Measurements from ENCODE around the gene TRIO.

The TRIO gene

GRCh38 chr5:14503017-14503680 lies 360.0 kb downstream of the TRIO start:
- ChIA-PET CTCF (no interaction called here), POLR2A (no interaction called here)
- TF ChIP-seq, protein P1, sequence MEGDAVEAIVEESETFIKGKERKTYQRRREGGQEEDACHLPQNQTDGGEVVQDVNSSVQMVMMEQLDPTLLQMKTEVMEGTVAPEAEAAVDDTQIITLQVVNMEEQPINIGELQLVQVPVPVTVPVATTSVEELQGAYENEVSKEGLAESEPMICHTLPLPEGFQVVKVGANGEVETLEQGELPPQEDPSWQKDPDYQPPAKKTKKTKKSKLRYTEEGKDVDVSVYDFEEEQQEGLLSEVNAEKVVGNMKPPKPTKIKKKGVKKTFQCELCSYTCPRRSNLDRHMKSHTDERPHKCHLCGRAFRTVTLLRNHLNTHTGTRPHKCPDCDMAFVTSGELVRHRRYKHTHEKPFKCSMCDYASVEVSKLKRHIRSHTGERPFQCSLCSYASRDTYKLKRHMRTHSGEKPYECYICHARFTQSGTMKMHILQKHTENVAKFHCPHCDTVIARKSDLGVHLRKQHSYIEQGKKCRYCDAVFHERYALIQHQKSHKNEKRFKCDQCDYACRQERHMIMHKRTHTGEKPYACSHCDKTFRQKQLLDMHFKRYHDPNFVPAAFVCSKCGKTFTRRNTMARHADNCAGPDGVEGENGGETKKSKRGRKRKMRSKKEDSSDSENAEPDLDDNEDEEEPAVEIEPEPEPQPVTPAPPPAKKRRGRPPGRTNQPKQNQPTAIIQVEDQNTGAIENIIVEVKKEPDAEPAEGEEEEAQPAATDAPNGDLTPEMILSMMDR (IDR thresholded peaks at IDR 0.05; ENCODE audit: control extremely low read depth, extremely low read depth, low read depth, missing control alignments): no peak
- no peak for DNase-seq (ENCODE audit: extremely low spot score)

DNA sequence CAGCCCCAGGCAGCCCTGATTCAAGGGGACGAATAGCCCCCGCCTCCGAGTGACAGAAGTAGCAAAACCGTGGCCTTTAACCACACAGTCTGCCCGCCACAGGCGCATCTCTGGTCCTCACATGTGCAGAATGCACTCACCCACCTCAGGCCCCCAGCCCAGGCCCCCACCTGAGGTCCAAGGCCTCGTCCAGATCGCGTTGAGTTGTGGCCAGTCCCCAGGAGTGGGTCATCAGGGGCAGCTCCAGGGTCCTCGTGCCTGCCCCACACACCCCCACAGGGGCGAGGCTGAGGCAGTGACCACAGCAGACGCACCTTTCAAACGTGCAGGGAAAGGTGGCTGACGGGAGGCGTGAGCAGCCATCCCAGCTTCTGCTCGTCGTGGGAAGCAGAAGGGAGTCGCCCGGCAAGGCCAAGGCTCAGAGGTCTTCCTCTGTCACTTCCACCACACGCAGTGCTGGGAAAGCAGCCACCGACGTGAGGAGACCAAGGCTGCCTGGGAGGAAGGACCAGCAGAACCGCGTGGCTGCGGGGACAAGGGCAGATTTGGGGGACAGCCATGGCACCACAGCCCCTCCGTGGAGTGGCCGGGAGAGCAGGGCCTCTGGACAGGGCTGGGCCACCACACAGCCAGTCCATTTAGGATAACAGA lies 360.7 kb downstream of the TRIO start:
- TF ChIP-seq, protein P1 (IDR thresholded peaks at IDR 0.05; ENCODE audit: control extremely low read depth, extremely low read depth, low read depth, missing control alignments): no peak
- CTCF ChIA-PET: no interaction called here
- POLR2A ChIA-PET: no interaction called here
- DNase-seq (ENCODE audit: extremely low spot score): no peak

- ChIA-PET POLR2A (no interaction called here), CTCF (interaction anchor here (0.9 to 1.4 kb wide), 2 partner anchors 10 to 144 kb away, joined by 4 to 5 read pairs; no protein-coding TSS in a partner anchor)
- no peak for DNase-seq (ENCODE audit: extremely low spot score)
- TF ChIP-seq, protein P1 (IDR thresholded peaks at IDR 0.05; ENCODE audit: control extremely low read depth, extremely low read depth, low read depth, missing control alignments): no peak
These were observed 361.2 kb downstream of the TRIO start for GRCh38 chr5:14504332-14504727.

DNA sequence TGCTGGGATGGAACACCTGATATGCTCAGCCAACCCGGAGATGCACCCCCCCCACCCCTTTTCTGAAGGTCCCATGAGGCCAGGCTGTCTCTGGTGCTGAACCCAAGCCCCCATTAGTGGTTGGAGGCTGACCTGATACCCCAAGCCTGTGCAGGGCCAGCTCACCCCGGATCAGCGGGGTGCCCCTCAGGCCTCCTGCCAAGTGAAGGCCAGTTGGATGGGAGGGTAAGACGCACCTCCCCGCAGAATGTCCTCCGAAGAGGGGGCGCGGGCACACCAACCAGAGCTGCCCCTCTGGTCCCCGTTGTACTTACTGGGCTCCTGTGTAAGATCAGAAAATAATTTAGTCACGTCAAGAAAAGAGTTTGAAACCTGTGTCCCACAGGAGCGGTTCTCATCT lies 361.7 kb downstream of the TRIO start:
- TF ChIP-seq, protein P1 (IDR thresholded peaks at IDR 0.05; ENCODE audit: control extremely low read depth, extremely low read depth, low read depth, missing control alignments): no peak
- CTCF ChIA-PET: interaction anchor here (0.9 to 2.1 kb wide), 5 partner anchors 11 to 144 kb away, joined by 4 to 5 read pairs (median 4); no protein-coding TSS in a partner anchor
- POLR2A ChIA-PET: no interaction called here
- DNase-seq (ENCODE audit: extremely low spot score): no peak

GRCh38 chr5:14505310-14506139 lies 362.4 kb downstream of the TRIO start:
- TF ChIP-seq, protein P1 (IDR thresholded peaks at IDR 0.05; ENCODE audit: control extremely low read depth, extremely low read depth, low read depth, missing control alignments): no peak
- ChIA-PET POLR2A (no interaction called here), CTCF (interaction anchor here (0.9 to 2.1 kb wide), 4 partner anchors 24 to 143 kb away, joined by 4 to 5 read pairs (median 4); no protein-coding TSS in a partner anchor)
- no peak for DNase-seq (ENCODE audit: extremely low spot score)

DNA sequence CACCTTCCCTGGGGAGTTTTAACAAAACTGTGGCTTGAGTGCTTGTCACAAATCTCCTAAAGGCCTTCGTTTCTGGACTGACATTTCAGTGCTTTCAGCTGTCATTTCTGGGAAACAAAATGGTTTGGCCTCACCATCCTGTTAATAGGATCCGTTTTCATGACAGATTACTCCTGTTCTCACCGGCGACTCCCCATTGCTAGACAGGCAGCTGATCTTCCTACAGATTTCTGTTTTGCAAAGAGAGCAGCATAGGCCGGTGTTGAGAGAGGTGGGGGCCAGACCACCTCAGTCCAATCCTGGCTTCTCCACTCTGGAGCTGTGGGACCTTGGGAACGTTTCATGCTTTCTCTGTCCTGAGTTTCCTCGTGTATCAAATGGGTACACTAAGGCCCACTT lies 363.0 kb downstream of the TRIO start:
- CTCF ChIA-PET: interaction anchor here (1.4 to 2.1 kb wide), 3 partner anchors 36 to 154 kb away, joined by 3 to 4 read pairs (median 4); no protein-coding TSS in a partner anchor
- POLR2A ChIA-PET: no interaction called here
- no peak for DNase-seq (ENCODE audit: extremely low spot score)
- TF ChIP-seq, protein P1 (IDR thresholded peaks at IDR 0.05; ENCODE audit: control extremely low read depth, extremely low read depth, low read depth, missing control alignments): no peak
